Choroid plexus epithelial cell (primary cell): ENCODE data around the gene TAGLN.

Source experiments
- DNase-seq: peaks from one replicate; pipeline ENCODE4 v3.0.0-alpha.2; 2010; ENCODE audit warnings: low read depth
- H3K4me3 ChIP-seq: 2 replicates; pipeline ENCODE4 v1.5.1; 2011; ENCODE audit warnings: low read depth, mild to moderate bottlenecking, control low read depth, low read length, moderate library complexity
- CTCF ChIP-seq: conservative IDR thresholded peaks from 2 replicates; pipeline ENCODE4 v1.5.1; 2011; ENCODE audit warnings: low read depth, mild to moderate bottlenecking, control low read depth, inconsistent platforms, low read length, moderate library complexity

Gene TAGLN

GRCh38 chr11:117169736-117170135 lies 29.4 kb upstream of the TAGLN start:
- no peak for TF ChIP-seq CTCF
- H3K4me3 ChIP-seq: no peak overlapping the region
- DNase-seq: no peak

GRCh38 chr11:117170210-117170609 lies 29.0 kb upstream of the TAGLN start:
- no peak overlapping the region for H3K4me3 ChIP-seq
- TF ChIP-seq CTCF: no peak
- no peak for DNase-seq

GRCh38 chr11:117171007-117171403 lies 28.2 kb upstream of the TAGLN start:
- no peak overlapping the region for H3K4me3 ChIP-seq
- DNase-seq: no peak
- no peak for TF ChIP-seq CTCF

GRCh38 chr11:117171404-117172061 lies 27.6 kb upstream of the TAGLN start:
- peak; percentile 78 for DNase-seq
- TF ChIP-seq CTCF: no peak
- H3K4me3 ChIP-seq: no peak overlapping the region

- DNase-seq: peak; percentile 76
- H3K4me3 ChIP-seq: no peak overlapping the region
- no peak for TF ChIP-seq CTCF
These were observed 26.3 kb upstream of the TAGLN start for GRCh38 chr11:117172724-117173421.

- no peak overlapping the region for H3K4me3 ChIP-seq
- no peak for TF ChIP-seq CTCF
- DNase-seq: no peak
These were observed 24.1 kb upstream of the TAGLN start for GRCh38 chr11:117175104-117175503.

- no peak for TF ChIP-seq CTCF
- no peak for DNase-seq
- H3K4me3 ChIP-seq: no peak overlapping the region
These were observed 23.4 kb upstream of the TAGLN start for GRCh38 chr11:117175781-117176180.
